HG02642 (cell line): ENCODE results near the gene ARID2.

Experiments
- ATAC-seq: cut with Tn5 transposase; IDR thresholded peaks from one replicate; pipeline ENCODE4 v1.9.1; 2021; ENCODE audit warnings: mild to moderate bottlenecking; ENCODE audit not compliant: unreplicated experiment, poor library complexity

The ARID2 gene

GRCh38 chr12:45915405-45915804, 185.9 kb downstream of the ARID2 start:
- no peak for ATAC-seq

DNA sequence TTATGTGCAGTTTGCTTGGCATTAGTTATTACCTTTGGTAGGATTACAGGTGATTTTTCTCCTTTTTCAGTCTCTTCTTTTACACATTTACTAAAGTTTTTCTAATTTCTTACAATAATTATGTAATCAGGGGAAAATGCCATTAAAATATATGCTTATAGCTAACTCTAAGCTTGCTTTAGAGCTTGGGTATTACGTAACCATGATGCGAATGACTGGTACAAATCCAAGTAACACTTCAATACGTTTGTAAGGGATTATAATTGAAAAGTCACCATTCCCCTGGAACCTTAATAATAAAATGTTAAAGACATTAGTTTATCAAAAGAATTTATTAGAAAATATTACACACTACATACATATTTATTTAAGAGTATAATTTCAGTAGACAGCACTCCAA, 189.3 kb downstream of the ARID2 start:
- ATAC-seq, result no peak

GRCh38 chr12:45928309-45928708, 198.8 kb downstream of the ARID2 start:
- ATAC-seq, result no peak

GRCh38 chr12:45930369-45930768, 200.9 kb downstream of the ARID2 start:
- no peak for ATAC-seq

DNA sequence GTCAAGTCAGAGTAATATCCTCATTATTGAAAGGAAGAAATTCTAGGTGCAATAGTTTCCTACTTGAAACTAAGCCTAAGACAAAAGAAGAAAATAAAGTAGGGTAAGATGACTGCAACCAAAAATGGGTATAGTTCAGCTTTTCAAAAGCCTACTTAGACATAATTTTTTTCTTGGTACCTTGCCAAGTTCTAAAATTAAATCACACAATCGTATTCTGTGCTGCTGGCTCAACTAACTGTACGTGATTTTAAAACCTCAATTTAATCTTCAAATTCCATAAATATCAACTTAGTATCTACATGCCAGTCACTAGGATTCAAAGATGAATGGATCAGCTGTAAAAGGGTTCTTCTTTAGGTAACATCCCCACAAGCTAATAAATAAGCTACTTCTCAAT, 204.0 kb downstream of the ARID2 start:
- no peak for ATAC-seq

DNA sequence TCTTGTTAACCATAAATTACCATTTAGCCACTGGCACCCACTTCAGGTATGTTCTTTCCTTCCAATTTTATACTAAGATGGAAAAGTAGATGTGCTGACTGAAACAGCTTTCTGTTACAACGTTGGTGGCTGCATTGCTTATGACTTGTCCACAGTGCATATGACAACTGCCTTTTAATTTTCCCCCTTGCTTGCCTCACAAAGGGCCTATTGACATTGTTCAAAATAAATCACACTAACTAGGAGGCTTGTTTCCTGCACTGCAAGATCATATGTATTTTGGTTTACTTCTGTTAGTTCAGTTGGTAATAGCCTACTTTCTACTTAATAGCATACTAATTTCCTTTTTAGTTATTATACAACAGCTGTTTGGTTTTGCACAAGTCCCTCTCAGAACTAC, 205.4 kb downstream of the ARID2 start:
- no peak for ATAC-seq

DNA sequence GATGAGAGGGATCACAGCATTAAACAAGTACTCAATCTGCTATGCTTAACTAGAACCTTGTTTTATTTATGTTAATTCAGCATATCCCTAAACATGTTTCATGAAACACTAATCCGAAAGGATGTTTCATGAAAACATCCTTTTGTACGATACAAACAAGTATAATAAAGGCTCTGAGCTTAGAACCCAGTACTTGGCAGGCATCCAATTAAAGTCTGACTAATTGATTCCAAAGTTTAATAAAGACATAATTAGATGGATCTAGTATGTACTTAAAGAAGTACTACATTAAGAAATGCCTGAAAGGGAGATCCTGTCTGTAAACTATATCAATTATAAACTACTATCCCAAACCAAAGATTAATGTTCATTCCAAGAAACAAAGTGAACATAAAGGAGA, 209.1 kb downstream of the ARID2 start:
- no peak for ATAC-seq

DNA sequence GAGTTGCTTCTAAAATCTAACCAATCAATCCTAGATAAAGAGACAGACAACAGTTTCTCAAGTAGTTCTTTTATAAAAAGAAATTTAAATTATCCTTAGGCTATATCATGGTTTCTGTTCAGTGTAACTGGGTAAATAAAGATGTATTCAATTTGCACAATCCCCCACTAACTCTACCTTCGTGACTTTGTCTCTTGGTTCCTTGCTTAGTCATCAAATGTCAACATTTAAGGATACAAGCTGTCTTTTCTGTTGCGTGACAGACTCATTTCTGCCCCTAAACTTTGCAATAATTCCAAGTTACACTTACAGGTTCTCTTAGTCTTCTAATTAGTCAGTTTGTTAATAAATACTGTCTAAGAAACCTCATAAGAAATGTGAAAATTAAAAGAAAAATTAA, 210.3 kb downstream of the ARID2 start:
- no peak for ATAC-seq

GRCh38 chr12:45944771-45945170, 215.3 kb downstream of the ARID2 start:
- no peak for ATAC-seq

DNA sequence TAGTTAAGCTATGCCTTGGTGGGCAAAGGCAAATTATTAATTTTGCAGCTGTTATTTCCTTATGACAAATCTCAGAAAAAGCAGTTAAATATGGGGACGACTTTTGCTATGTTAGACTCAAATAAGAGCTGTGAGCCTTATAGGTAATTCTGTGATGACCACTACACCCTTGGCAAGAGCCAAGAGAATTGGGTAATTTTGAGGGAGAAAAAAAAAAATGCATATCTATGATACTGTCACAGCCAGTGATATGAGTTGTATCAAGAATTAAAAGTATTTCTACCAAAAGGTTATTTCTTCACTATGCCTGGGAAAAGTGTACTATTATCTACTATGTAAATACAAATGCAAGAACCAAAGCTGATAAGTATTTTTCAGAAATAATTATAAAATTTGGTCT, 216.9 kb downstream of the ARID2 start:
- ATAC-seq, result no peak

- ATAC-seq, result no peak
These were observed 219.0 kb downstream of the ARID2 start for GRCh38 chr12:45948546-45948945.
